NCI-H1417 treated with DMSO at 0.1 percent for 48 hours (cell line): ENCODE results near the gene TNFSF18.

Source experiments
- DNase-seq: peaks from one replicate; lab custom pipeline; 2025; lab: John Stamatoyannopoulos, UW

TNFSF18 gene

GRCh38 chr1:173038875-173039554, 11.7 kb downstream of the TNFSF18 start:
- no peak for DNase-seq

- no peak for DNase-seq
These were observed 26.2 kb downstream of the TNFSF18 start for GRCh38 chr1:173024543-173024942.

- no peak for DNase-seq
These were observed 27.4 kb downstream of the TNFSF18 start for GRCh38 chr1:173023343-173023742.

- DNase-seq, result no peak
These were observed 30.5 kb downstream of the TNFSF18 start for GRCh38 chr1:173020138-173020750.

GRCh38 chr1:173017792-173018191, 32.9 kb downstream of the TNFSF18 start:
- no peak for DNase-seq

- DNase-seq, result no peak
These were observed 34.3 kb downstream of the TNFSF18 start for GRCh38 chr1:173016419-173016818.

- DNase-seq, result no peak
These were observed 35.1 kb downstream of the TNFSF18 start for GRCh38 chr1:173015629-173016028.

- DNase-seq, result no peak
These were observed 36.6 kb downstream of the TNFSF18 start for GRCh38 chr1:173014160-173014559.

GRCh38 chr1:173012126-173012525, 38.6 kb downstream of the TNFSF18 start:
- no peak for DNase-seq

- DNase-seq, result no peak
These were observed 41.1 kb downstream of the TNFSF18 start for GRCh38 chr1:173009597-173009996.

- no peak for DNase-seq
These were observed 45.4 kb downstream of the TNFSF18 start for GRCh38 chr1:173005196-173005864.

GRCh38 chr1:173002891-173003838, 47.6 kb downstream of the TNFSF18 start:
- no peak for DNase-seq

GRCh38 chr1:172999349-172999748, 51.4 kb downstream of the TNFSF18 start:
- no peak for DNase-seq

GRCh38 chr1:172997941-172998361, 52.8 kb downstream of the TNFSF18 start:
- DNase-seq, result no peak

- DNase-seq, result no peak
These were observed 57.1 kb downstream of the TNFSF18 start for GRCh38 chr1:172993640-172994039.

GRCh38 chr1:172991674-172992400, 58.9 kb downstream of the TNFSF18 start:
- no peak for DNase-seq

- no peak for DNase-seq
These were observed 60.0 kb downstream of the TNFSF18 start for GRCh38 chr1:172990598-172991215.
